HepG2 (cell line): ENCODE measurements around the gene SPTA1. TPM values are rescaled to one million over a fixed set of nuclear protein-coding genes. Genes with fewer than 3 reads are reported as not detected.
"Not testable (repeated sequence)": the region's sequence is repeated elsewhere in the genome, so short reads cannot be mapped to it uniquely, and the experiment has no call there.

Experiments
- ATAC-seq: fragments of 200-7000 bp; cut with Tn5 transposase; 3 replicates; pipeline ENCODE4 v1.9.1; 2020; ENCODE audit warnings: mild to moderate bottlenecking, moderate library complexity
- BruUV-seq: library from RNA; stranded (reverse); fragments of 400-500 nt; replicated peaks from 2 replicates; lab custom pipeline; 2021; lab: Mats Ljungman, UMichigan
- CTCF ChIA-PET: fragments of 300-600 bp; formaldehyde crosslinking; extraction: SDS; loops from one replicate; lab custom pipeline; 2021; ENCODE audit warnings: low total read pairs, inconsistent platforms, low intra/inter-chr PET ratio; lab: Yijun Ruan, JAX
- POLR2A ChIA-PET: fragments of 350-600 bp; sonication (Branson Sonifier 250); formaldehyde crosslinking; loops from one replicate; lab custom pipeline; 2020; ENCODE audit warnings: antibody characterized with exemption, inconsistent platforms; lab: Yijun Ruan, JAX
- DNase-seq: peaks from one replicate; pipeline ENCODE4 v3.0.0-alpha.2; 2015; ENCODE audit warnings: low spot score
- FAIRE-seq: peaks from 3 replicates; lab custom pipeline; 2011; peaks lifted over from hg19 to GRCh38; lab: Jason Lieb, UNC
- H2AFZ ChIP-seq: one replicate; pipeline ENCODE4 v1.6.1; 2011; ENCODE audit warnings: low read length, inconsistent platforms
- H3K27ac ChIP-seq: fragments of 300-600 bp; 3 replicates; pipeline ENCODE4 v1.8.0; 2011; ENCODE audit warnings: mixed run types, mild to moderate bottlenecking, mixed read lengths, low read length, inconsistent platforms; ENCODE audit not compliant: insufficient read depth; ENCODE audit errors: extremely low read length
- H3K27me3 ChIP-seq, 2 experiments: fragments of 200-600 bp in 1 of 2; 2 replicates in 1 of 2; 3 replicates in 1 of 2; pipeline versions ENCODE4 v1.6.0 to v1.8.0; 2011; ENCODE audit warnings: low read length in 2 of 2, mild to moderate bottlenecking in 2 of 2, moderate library complexity in 2 of 2, inconsistent platforms in 1 of 2; ENCODE audit not compliant: insufficient read depth in 2 of 2, control insufficient read depth in 1 of 2
- H3K36me3 ChIP-seq, 2 experiments: fragments of 200-600 bp in 1 of 2; replicated peaks in 1 of 2; 2 replicates in 1 of 2; 3 replicates in 1 of 2; pipeline versions ENCODE4 v1.5.1 to v1.8.0; 2011; ENCODE audit warnings: low read length in 2 of 2, inconsistent platforms in 1 of 2; ENCODE audit not compliant: insufficient read depth in 2 of 2, control insufficient read depth in 1 of 2
- H3K4me1 ChIP-seq: 2 replicates; pipeline ENCODE4 v1.5.1; 2012; ENCODE audit warnings: low read length, inconsistent platforms; ENCODE audit not compliant: insufficient read depth
- H3K4me2 ChIP-seq: 2 replicates; pipeline ENCODE4 v1.6.0; 2011; ENCODE audit warnings: low read depth, low read length, inconsistent platforms
- H3K4me3 ChIP-seq, 3 experiments: fragments of 200-600 bp in 1 of 3; sonication (generic), shearing (Covaris generic) in 1 of 3; replicated peaks in 1 of 3; 2 replicates each; pipeline ENCODE4 v1.5.1; 2011 to 2016; ENCODE audit warnings: low read length in 3 of 3, inconsistent platforms in 2 of 3, low read depth in 2 of 3, mild to moderate bottlenecking in 2 of 3, control low read depth in 1 of 3, mixed read lengths in 1 of 3; ENCODE audit not compliant: insufficient read depth in 1 of 3
- H3K79me2 ChIP-seq: one replicate; pipeline ENCODE4 v1.6.1; 2011; ENCODE audit warnings: low read length, inconsistent platforms; ENCODE audit not compliant: insufficient read depth
- H3K9ac ChIP-seq: 2 replicates; pipeline ENCODE4 v1.6.0; 2011; ENCODE audit warnings: mild to moderate bottlenecking, low read depth, low read length, inconsistent platforms; ENCODE audit not compliant: insufficient read depth
- H3K9me3 ChIP-seq: 2 replicates; pipeline ENCODE4 v1.5.1; 2012; ENCODE audit warnings: mild to moderate bottlenecking, low read length
- H4K20me1 ChIP-seq: 2 replicates; pipeline ENCODE4 v1.6.0; 2011; ENCODE audit warnings: inconsistent platforms, mild to moderate bottlenecking, low read length, moderate library complexity; ENCODE audit not compliant: insufficient read depth
- CSRNP1 ChIP-seq: sonication (generic); formaldehyde crosslinking; IDR thresholded peaks from 2 replicates; pipeline ENCODE4 v1.8.1; 2023; ENCODE audit warnings: mild to moderate bottlenecking, missing genetic modification reagents
- GRHL1 ChIP-seq: sonication (generic); formaldehyde crosslinking; conservative IDR thresholded peaks from 2 replicates; pipeline ENCODE4 v1.8.0; 2022; ENCODE audit warnings: missing genetic modification reagents
- PITX1 ChIP-seq: sonication (generic); formaldehyde crosslinking; IDR thresholded peaks from 2 replicates; pipeline ENCODE4 v1.5.1; 2020; ENCODE audit warnings: mild to moderate bottlenecking, missing genetic modification reagents
- ZFP37 ChIP-seq: sonication (generic); formaldehyde crosslinking; IDR thresholded peaks from 2 replicates; pipeline ENCODE4 v1.4.0; 2020; ENCODE audit warnings: missing genetic modification reagents, borderline replicate concordance
- ZNF740 ChIP-seq: sonication (generic); formaldehyde crosslinking; IDR thresholded peaks from 2 replicates; pipeline ENCODE4 v1.4.0; 2020; ENCODE audit warnings: missing genetic modification reagents
- WGBS: methylation state at CpG from one replicate; pipeline ENCODE4 v1.1.6; 2017; ENCODE audit warnings: low lambda C conversion rate; 5-methylcytosine and 5-hydroxymethylcytosine counted together
- in situ Hi-C: cut with HindIII; loops from 2 replicates; pipeline ENCODE4 v1.10.0; 2017; ENCODE audit warnings: low pct_unique_long_range_greater_than_20kb; ENCODE audit not compliant: extremely low pct_ligation_motif_present
- intact Hi-C: fragments of 100-400 bp; cut with micrococcal nuclease; formaldehyde crosslinking; loops from one replicate; pipeline ENCODE4 v1.10.0; 2022; ENCODE audit not compliant: unreplicated experiment
- polyA plus RNA-seq, 8 experiments: library from polyadenylated mRNA; depleted of rRNA in 3 of 8; stranded (reverse) in 7 of 8; unstranded in 1 of 8; fragments of >200 nt; fragmentation: Illumina TruSeq in 4 of 8; extraction: Trizol in 4 of 8; gene quantifications; 2 replicates each; pipeline versions ENCODE4 v1.2.1 to v1.2.3, GENCODE V29; 2011 to 2016; ENCODE audit warnings: low read depth in 4 of 8, missing spikeins in 1 of 8, mixed read lengths in 1 of 8; ENCODE audit not compliant: insufficient read depth in 1 of 8
- total RNA-seq, 5 experiments: library from RNA; depleted of rRNA; stranded (reverse); fragments of >200 nt; fragmentation: Illumina TruSeq; extraction: Trizol; gene quantifications; 2 replicates each; pipeline ENCODE4 v1.2.3, GENCODE V29; 2016; ENCODE audit warnings: low read depth in 1 of 5

Gene SPTA1
- total and polyA plus RNA-seq, 2 of the 13 experiments (the other 11 are each of a cell fraction or from before 2014, with no cell fraction given), result not detected

- TF ChIP-seq GRHL1, result no peak
- no peak for TF ChIP-seq CSRNP1
- no peak for TF ChIP-seq PITX1 (CRISPR knock-in tag)
- no peak for TF ChIP-seq ZFP37
- no peak for TF ChIP-seq ZNF740 (CRISPR knock-in tag)
- TF ChIP-seq, all 625 proteins: peak for 0
Observed at GRCh38 chr1:158691907-158692306, 5.4 kb upstream of the SPTA1 start (continued).

- H2AFZ ChIP-seq, CTCF ChIA-PET, H3K4me1 ChIP-seq, H4K20me1 ChIP-seq, ATAC-seq, in situ Hi-C loops, H3K27me3 ChIP-seq, H3K9ac ChIP-seq, FAIRE-seq, intact Hi-C loops, H3K4me2 ChIP-seq, DNase-seq, H3K36me3 ChIP-seq, H3K27ac ChIP-seq, H3K9me3 ChIP-seq, POLR2A ChIA-PET, BruUV-seq, H3K4me3 ChIP-seq, H3K79me2 ChIP-seq: not testable (repeated sequence)
- WGBS, result 0% methylated on average over 1 of the region's 1 CpG
Observed at GRCh38 chr1:158691149-158691548, 4.6 kb upstream of the SPTA1 start.
